ENCODE measurements around the gene SNHG17.

- TF ChIP-seq, protein P1, sequence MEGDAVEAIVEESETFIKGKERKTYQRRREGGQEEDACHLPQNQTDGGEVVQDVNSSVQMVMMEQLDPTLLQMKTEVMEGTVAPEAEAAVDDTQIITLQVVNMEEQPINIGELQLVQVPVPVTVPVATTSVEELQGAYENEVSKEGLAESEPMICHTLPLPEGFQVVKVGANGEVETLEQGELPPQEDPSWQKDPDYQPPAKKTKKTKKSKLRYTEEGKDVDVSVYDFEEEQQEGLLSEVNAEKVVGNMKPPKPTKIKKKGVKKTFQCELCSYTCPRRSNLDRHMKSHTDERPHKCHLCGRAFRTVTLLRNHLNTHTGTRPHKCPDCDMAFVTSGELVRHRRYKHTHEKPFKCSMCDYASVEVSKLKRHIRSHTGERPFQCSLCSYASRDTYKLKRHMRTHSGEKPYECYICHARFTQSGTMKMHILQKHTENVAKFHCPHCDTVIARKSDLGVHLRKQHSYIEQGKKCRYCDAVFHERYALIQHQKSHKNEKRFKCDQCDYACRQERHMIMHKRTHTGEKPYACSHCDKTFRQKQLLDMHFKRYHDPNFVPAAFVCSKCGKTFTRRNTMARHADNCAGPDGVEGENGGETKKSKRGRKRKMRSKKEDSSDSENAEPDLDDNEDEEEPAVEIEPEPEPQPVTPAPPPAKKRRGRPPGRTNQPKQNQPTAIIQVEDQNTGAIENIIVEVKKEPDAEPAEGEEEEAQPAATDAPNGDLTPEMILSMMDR (IDR thresholded peaks at IDR 0.05 in 4 of 5, conservative IDR thresholded peaks at IDR 0.05 in 1 of 5) = no peak
- no peak for TF ChIP-seq POLR2A (IDR thresholded peaks at IDR 0.05)
These were observed 11.6 kb downstream of the SNHG17 start for GRCh38 chr20:38423541-38423940.

Measured in gastrocnemius medialis (tissue), 4 donors.